ENCODE measurements around the gene ZFR2.
A peak's percentile ranks its signal among the peaks of the same experiment; 100 is the strongest.

ZFR2 gene

DNA sequence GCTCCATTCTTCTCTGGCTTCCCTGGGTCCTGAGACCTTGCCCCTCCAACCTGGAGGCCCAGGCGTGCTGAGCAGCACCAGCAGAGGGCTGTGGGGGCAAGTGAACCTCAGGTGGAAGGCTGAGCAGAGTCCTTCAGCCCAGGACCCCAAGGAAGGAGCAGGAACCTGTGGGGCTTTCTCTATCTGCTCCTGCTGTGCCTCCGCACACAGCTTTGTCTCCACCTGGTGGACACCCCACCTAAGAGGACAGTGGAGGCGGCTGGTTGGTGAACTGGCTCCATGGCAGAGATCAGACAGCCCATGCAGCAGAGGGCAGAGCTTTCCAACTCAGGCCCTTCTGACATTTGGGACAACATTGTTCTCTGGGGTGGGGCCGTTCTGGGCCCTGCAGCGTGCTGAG, 19.7 kb downstream of the ZFR2 start:
- DNase-seq = peak; percentile 82
- in situ Hi-C loops (cut with MboI; ENCODE audit: low pct_unique_long_range_greater_than_20kb, low sequenced_read_pairs) = no loop called here

DNA sequence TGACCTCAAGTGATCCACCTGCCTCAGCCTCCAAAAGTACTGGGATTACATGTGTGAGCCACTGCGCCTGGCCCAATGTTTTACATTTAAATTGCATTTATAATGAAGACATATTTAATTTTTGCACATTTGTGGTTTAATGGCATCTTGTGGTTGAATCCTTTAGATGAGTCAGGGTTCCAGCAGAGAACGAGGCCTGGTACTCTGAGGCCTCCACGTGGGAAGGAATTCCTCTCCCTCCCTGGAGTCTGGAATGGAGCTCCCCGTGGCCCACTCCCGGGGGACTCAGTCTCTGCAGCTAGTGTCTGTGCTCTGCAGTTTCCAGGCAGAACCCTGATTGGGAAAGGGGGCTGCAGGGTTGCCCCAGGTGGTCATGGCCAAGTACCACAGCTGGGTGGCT, 24.2 kb downstream of the ZFR2 start:
- DNase-seq = no peak
- in situ Hi-C loops (cut with MboI; ENCODE audit: low pct_unique_long_range_greater_than_20kb, low sequenced_read_pairs) = no loop called here

DNA sequence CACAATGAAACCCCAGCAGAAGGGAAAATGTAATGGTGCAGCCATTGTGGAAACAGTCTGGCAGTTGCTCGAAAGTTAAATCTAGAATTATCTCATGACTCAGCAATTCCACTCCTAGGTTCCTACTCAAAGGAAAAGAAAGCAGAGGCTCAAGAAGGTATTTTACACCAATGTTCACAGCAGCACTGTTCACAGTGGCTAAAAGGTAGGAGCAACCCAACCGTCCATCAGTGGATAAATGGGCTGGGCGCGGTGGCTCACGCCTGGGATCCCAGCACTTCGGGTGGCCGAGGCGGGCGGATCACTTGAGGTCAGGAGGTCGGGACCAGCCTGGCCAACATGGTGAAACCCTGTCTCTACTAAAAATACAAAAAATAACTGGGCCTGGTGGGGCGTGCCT, 25.9 kb downstream of the ZFR2 start:
- DNase-seq = no peak
- in situ Hi-C loops (cut with MboI; ENCODE audit: low pct_unique_long_range_greater_than_20kb, low sequenced_read_pairs) = no loop called here

DNA sequence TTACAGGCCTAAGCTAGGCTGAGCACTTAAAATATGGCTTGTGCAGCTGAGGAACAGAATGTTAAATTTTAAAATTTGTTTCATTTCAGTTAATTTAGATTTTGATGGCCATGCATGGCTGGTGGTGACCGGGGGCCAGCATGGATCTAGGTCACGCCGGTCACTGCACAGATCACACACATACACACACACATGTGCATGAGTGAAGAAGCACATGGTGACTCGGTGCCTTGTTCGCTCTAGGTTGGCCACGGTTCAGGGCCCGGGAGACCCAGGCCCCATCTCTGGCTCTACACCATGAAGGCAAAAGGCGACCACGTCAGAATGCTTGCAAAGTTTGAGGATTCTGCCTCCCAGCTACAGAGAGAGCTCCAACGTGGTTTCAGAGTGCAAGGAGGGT, 28.0 kb downstream of the ZFR2 start:
- in situ Hi-C loops (cut with MboI; ENCODE audit: low pct_unique_long_range_greater_than_20kb, low sequenced_read_pairs) = no loop called here
- DNase-seq = no peak

DNA sequence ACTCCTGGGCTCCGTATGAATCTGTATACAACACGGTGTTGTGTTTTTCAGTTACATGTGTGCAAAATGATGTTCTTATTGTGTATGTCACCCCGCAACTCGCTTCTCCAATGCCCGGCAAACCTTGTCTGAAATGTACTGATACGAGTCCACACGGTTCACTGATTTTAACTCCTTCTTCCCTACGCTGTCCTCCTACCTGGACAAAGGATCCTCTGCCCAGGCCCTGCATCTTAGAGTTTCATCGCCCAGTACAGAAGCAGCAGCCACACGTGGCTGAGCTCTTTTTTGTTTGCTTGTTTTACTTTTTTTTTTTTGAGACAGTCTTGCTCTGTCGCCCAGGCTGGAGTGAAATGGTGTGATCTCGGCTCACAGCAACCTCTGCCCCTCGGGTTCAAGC, 28.9 kb downstream of the ZFR2 start:
- no peak for DNase-seq
- in situ Hi-C loops (cut with MboI; ENCODE audit: low pct_unique_long_range_greater_than_20kb, low sequenced_read_pairs) = no loop called here

DNA sequence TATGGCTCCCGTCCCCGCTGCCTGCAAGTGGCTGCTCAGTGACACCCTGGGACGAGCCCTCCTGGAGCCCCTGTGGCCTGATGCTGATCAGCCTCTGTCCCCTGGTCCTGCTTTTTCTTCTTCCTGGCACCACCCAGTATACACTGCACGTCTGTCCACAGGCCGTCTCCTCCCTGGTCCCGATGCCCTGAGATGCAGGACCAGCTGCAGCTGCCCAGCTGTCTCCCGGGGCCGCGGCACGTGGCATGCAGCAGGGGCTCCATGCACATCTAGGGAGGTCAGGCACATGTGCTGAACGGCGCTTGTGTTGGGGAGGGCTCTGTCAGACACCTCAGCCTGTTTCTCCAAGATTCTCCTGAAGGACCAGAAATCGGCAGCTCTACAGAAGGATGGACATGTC, 30.2 kb downstream of the ZFR2 start:
- DNase-seq = no peak
- in situ Hi-C loops (cut with MboI; ENCODE audit: low pct_unique_long_range_greater_than_20kb, low sequenced_read_pairs) = no loop called here

DNA sequence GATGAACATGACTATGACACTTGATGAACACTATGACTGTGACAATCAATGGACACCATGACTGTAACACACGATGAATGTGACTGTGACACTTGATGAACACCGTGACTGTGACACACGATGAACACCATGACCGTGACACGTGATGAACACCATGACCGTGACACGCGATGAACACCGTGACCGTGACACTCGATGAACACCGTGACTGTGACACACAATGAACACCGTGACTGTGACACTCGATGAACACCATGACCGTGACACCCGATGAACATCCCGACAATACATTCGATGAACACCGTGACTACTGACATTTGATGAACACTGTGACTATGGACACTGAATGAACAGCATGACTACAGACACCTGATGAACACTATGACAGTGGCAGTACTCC, 30.9 kb downstream of the ZFR2 start:
- DNase-seq = no peak
- in situ Hi-C loops (cut with MboI; ENCODE audit: low pct_unique_long_range_greater_than_20kb, low sequenced_read_pairs) = no loop called here

DNA sequence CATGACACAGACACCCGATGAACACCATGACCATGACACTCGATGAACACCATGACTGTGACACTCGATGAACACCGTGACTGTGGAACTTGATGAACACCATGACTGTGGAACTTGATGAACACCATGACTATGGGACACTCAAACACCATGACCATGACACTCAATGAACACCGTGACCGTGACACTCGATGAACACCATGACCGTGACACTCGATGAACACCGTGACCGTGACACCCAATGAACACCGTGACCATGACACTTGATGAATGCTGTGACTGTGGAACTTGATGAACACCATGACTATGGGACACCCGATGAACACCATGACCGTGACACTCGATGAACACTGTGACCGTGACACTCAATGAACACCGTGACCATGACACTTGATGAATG, 31.5 kb downstream of the ZFR2 start:
- no peak for DNase-seq
- in situ Hi-C loops (cut with MboI; ENCODE audit: low pct_unique_long_range_greater_than_20kb, low sequenced_read_pairs) = no loop called here

DNA sequence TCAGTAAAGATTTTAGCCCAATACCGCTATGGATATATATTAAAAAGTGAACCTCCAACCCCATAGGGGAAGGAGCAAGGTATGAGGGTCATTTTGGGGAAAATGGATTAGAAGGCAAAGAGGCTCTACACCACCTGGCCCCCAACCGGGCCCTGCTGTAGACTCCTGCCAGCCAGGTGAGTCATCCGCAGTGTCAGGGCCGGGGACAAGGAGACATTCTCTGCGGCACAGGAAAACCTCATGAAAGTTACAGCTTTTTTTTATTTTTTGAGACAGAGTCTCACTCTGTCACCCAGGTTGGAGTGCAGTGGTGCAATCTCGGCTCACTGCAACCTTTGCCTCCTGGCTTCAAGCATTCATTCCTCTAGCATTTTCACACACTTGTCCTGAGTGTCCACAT, 32.0 kb downstream of the ZFR2 start:
- no peak for DNase-seq
- in situ Hi-C loops (cut with MboI; ENCODE audit: low pct_unique_long_range_greater_than_20kb, low sequenced_read_pairs) = no loop called here

DNA sequence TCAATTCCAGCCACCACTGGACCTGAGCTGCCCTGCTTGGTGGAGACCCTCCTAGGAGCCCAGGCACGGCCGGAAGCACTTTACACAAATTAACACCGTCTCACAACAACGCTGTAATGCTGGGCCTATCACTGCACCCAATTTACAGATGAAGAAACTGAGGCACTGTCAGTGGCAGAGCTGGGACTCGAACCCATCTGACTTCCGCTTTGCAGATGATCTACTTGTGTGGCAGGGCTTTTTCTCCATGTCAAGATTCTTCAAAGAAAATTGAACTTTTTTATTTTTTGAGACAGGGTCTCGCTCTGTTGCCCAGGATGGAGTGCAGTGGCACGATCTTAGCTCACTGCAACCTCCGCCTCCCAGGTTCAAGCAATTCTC, 33.8 kb downstream of the ZFR2 start:
- DNase-seq = no peak

DNA sequence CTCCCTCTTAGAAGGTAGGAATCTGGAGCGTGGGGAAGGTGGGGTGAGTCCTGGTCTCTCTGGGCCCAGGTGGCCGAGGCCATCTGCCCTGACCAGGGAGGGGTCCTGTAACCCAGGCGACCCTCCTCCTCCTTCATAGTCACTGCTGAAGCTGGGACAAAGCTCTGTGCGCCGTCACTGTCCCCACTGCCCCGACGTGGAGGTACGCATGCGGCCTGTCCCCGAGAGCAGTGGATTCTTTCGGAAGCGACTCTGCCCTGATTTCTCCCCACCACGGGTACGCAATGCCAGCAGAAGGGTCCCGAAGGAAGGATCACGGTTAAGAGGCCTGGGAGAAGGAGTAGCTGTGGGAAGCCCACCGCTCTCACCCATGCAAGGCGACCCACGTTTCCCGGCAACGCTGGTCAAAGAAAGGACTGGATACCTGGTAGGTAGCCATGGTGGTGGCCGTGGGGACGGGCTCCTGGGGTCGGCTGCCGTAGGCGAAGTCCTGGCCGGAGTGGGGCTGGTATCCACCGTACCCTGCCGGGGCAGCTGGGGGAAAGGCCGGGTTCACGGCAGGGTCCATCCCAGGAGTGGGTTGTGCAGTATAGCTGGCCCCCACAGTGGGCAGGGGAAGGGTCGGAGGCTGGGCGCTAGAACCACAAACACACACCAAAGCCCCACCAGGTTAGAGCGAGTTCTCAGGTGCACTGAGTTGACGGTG, 34.3 kb downstream of the ZFR2 start:
- DNase-seq = no peak
- in situ Hi-C loops (cut with MboI; ENCODE audit: low pct_unique_long_range_greater_than_20kb, low sequenced_read_pairs) = no loop called here

More for the DNA sequence above, 33.8 kb downstream of the ZFR2 start:
- in situ Hi-C loops (cut with MboI; ENCODE audit: low pct_unique_long_range_greater_than_20kb, low sequenced_read_pairs) = no loop called here

DNA sequence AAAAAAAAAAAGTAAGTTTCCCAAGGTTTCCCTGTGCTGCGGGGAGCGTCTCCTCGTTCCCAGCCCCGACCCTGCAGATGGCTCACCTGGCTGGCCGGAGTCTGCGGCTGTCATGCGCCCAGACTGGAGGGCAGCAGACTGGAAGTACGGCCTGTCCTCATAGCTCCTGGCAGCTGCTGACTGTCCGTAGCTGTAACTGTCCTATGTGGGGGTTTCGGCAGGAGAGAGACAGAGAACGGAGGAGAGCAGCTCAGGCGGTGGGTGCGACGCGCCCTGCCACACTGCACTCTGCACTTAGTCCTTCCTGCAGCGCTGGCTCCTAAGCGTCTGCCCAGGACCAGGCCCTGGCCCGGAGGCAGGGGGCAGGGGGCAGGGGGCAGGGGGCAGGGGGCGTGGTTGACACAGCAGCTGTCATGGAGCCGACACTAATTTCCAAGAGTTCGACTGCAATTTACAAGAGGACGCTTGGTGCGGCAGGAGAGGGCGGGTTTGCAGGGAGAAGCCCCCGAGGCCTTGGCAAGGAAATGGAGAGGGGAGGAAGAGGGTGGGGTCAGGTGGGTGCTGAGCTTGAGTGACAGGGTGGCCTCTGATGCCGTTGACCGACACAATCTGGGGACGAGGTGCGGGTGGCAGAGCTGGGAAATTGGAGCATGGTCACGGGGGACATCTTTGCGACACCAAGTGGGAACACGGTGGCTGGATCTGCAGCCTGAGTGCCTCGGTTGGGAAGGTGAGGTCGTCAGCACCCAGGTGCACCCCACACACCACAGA, 35.1 kb downstream of the ZFR2 start:
- in situ Hi-C loops (cut with MboI; ENCODE audit: low pct_unique_long_range_greater_than_20kb, low sequenced_read_pairs) = no loop called here
- no peak for DNase-seq

DNA sequence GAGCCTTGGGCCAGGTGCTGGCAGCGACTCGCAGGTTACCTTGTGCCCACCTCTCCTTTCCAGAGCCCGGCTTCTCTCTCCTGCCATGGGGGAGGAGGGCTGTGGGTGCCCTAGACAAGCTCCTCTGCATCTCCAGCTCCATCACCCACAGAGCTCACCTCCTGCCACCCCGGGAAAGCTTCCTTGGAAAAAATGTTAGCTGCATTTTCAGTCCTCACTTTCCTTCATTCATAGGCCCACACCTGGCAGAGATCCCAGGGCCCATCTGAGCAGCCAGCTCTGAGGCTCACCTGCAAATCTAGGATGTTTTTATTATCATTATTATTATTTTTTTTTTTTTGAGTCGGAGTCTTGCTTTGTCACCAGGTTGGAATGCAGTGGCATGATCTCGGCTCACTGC, 36.8 kb downstream of the ZFR2 start:
- DNase-seq = no peak
- in situ Hi-C loops (cut with MboI; ENCODE audit: low pct_unique_long_range_greater_than_20kb, low sequenced_read_pairs) = no loop called here

DNA sequence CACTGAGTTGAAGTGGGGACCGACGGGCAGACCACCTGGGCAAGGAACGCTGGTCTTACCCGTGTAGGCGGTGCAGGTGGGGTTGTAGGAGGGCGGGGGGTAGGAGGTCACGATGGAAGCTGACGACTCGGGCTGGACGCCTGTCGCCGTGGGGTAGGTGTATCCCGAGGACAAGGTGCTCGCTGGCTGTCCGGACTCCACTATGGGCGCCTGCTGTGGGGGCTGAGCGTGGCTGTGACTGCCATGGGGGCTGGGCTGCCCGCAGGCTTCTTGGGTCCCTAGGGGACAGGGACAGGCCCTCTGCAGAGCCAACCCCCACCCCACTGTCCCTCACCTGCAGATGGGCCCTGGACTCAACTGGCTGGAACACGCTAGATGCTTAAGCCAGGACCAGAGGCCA, 37.2 kb downstream of the ZFR2 start:
- in situ Hi-C loops (cut with MboI; ENCODE audit: low pct_unique_long_range_greater_than_20kb, low sequenced_read_pairs) = no loop called here
- DNase-seq = no peak

DNA sequence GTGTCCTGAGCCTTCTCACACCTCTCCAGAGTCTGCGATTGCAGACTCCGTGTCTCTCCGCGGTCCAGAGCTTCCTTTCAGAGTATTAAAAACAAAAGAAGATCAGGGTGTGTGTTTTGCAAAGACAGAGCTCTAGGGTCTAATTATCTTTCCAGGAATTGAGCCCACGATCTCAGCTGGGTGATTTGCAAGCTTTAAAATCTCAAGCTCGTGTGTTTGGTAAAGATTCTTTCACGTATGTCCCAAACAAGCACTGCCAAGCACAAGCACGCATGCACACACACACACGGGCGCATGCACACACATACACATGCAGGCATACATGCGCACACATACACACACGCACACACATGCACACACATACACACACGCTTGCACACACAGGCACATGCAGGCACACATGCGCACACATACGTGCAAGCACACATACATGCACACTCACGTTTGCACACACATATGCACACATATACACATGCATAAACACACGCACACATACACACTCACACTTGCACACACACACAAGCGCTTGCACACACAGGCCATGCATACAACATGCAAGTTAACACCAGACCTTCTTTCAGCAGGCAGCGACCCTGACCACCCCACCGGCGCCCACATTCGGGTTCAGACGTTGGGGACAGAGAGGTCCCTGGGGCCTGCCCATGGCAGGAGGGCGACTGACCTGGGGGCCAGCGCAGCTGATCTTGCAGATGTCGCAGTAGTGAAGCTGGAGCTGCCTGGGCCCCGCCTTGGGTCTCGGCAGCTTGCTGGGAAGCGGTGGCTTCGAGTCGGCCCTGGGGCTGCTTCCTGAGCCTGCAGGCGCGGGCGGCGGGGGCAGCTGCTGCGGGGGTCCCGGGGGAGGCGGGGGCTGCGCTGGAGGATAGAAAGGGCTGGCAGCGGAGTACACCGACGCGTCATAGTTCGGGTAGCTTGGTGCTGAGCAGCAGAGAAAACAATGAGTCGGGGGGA, 37.9 kb downstream of the ZFR2 start:
- in situ Hi-C loops (cut with MboI; ENCODE audit: low pct_unique_long_range_greater_than_20kb, low sequenced_read_pairs) = no loop called here
- DNase-seq = no peak

DNA sequence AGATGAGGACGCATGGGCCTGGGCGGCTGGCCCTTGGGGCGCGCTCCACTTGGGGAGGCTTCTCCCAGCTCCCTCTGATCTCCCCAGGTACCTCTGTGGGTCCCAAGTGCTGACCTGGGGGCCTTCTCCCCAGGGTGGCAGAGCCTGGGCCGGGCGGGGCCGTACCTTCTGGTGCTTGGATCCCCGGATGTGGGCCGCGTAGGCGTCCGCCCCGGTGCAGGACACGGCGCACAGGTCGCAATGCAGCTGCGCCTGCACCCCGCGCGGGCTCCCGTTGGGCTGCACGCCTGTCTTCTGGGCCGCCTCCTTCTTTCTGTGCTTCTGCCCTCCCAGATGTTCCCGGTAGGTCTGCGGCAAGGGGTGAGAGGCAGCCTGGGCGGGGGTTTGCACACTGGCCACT, 41.5 kb downstream of the ZFR2 start:
- in situ Hi-C loops (cut with MboI; ENCODE audit: low pct_unique_long_range_greater_than_20kb, low sequenced_read_pairs) = no loop called here
- no peak for DNase-seq

DNA sequence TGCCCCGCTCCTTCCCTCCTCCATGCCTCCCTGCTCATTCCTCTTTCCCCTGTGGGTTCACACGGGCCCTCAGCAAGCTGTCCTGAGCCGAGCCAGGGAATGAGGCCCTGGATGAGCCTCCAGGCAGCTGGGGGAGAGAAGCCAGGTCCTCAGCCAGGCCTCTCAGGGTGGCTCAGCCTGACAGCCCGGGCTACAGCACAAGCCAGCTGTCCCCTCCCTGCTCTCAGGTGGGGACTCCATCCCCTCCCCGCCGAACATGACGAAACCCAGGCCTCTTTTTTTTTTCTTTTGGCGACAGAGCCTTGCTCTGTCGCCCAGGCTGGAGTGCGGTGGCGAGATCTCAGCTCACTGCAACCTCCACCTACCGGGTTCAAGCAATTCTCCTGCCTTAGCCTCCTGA, 42.7 kb downstream of the ZFR2 start:
- in situ Hi-C loops (cut with MboI; ENCODE audit: low pct_unique_long_range_greater_than_20kb, low sequenced_read_pairs) = no loop called here
- no peak for DNase-seq

DNA sequence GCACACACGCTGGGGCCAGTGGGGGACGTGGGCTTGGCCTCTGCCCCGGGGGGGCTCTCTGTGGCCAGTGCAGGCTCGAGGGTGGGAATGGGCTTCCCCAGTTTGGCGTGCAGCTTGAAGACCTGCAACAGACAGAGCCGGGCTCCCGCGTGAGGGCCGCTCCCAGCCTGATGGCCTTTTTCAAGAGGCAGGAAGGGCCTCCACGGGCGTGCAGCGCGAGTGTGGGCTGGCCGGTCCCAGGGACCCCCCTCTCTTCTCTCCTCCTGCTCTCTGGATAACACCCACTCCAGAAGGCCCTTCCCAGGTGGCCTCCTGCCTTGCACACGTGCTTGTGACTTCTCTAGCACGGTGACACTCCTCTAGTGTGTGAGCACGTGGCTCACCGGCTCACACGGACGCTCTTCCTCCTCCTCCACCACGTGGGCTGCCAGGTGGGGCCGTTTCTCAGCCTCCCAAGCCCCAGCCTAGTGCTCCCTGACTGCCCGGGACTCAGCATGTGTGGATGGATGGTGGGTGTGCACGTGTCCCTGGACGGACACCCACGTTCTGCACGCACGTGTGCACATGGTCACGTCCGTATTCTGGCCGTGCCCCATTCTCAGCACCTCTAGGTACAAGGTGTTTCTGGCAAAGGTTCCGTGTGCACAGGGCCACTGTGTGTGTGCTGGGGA, 43.4 kb downstream of the ZFR2 start:
- in situ Hi-C loops (cut with MboI; ENCODE audit: low pct_unique_long_range_greater_than_20kb, low sequenced_read_pairs) = no loop called here
- no peak for DNase-seq

DNA sequence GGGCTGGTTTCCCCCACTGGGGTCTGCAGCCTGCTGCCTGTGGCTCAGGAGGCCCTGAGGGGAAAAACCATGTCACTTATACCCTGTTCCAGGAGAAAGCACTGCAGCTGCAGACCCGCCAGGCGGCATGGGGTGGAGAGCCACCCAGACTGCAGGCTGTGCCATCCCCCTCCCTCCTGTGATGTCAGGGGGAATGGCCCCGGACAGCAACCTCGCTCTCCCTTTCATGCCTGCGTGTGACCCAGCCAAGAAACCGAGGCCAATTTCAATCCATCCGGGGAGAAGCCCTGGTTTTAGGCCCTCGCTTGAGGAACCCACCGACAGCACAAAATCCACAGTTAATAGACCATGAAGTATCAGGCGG, 45.5 kb downstream of the ZFR2 start:
- in situ Hi-C loops (cut with MboI; ENCODE audit: low pct_unique_long_range_greater_than_20kb, low sequenced_read_pairs) = no loop called here
- no peak for DNase-seq

All from KBM-7 (cell line).